Stimulated activated effector memory CD8-positive, alpha-beta T cell treated with anti-CD3 and anti-CD28 coated beads, Interleukin-12 subunit alpha, Interleukin-12 subunit beta, amount 100 ng/mL, for 72 hours (primary cell): Measurements from ENCODE around the gene IGLL5.
A peak's percentile ranks its signal among the peaks of the same experiment; 100 is the strongest.

Experiments used
- ATAC-seq: fragments of 150-1000 bp; cut with Tn5 transposase; 2 replicates; pipeline ENCODE4 v1.10.0; 2021
- DNase-seq, 2 donors: peaks; one replicate each; pipeline ENCODE4 v3.0.0; 2021 to 2022; ENCODE audit warnings: low spot score in 2 of 2
- H3K27ac Mint-ChIP-seq: one replicate; pipeline ENCODE4 v1.8.0; 2022; ENCODE audit warnings: mild to moderate bottlenecking, mixed read lengths
- H3K36me3 Mint-ChIP-seq: one replicate; pipeline ENCODE4 v1.8.0; 2022; ENCODE audit warnings: mild to moderate bottlenecking, mixed read lengths
- H3K4me1 Mint-ChIP-seq: one replicate; pipeline ENCODE4 v1.8.0; 2022; ENCODE audit warnings: mixed read lengths
- H3K4me3 Mint-ChIP-seq: one replicate; pipeline ENCODE4 v1.8.0; 2022; ENCODE audit warnings: mild to moderate bottlenecking, mixed read lengths
- H3K9me3 Mint-ChIP-seq: one replicate; pipeline ENCODE4 v1.8.0; 2022; ENCODE audit warnings: mixed read lengths

IGLL5 gene

GRCh38 chr22:22855617-22856308 lies 31.9 kb upstream of the IGLL5 start:
- peaks cover 24% of the 10 kb centered on the region for H3K4me1 Mint-ChIP-seq
- peak overlapping the region; percentile 79 for H3K27ac Mint-ChIP-seq
- no peaks in the 10 kb centered on the region for H3K9me3 Mint-ChIP-seq
- DNase-seq (peak in 1 of 2 donors; percentile 37), ATAC-seq (peak; percentile 90)
- no peaks in the 10 kb centered on the region for H3K36me3 Mint-ChIP-seq
- no peak overlapping the region for H3K4me3 Mint-ChIP-seq

- no peaks in the 10 kb centered on the region for H3K36me3 Mint-ChIP-seq
- no peak for ATAC-seq
- no peak overlapping the region for H3K27ac Mint-ChIP-seq
- peaks cover 28% of the 10 kb centered on the region for H3K4me1 Mint-ChIP-seq
- DNase-seq, result no peak
- H3K9me3 Mint-ChIP-seq, result no peaks in the 10 kb centered on the region
- H3K4me3 Mint-ChIP-seq, result no peak overlapping the region
Observed at GRCh38 chr22:22856364-22856763, 31.3 kb upstream of the IGLL5 start.

GRCh38 chr22:22856885-22857606 lies 30.6 kb upstream of the IGLL5 start:
- DNase-seq (no peak), ATAC-seq (no peak)
- Mint-ChIP-seq H3K4me1 (peaks cover 29% of the 10 kb centered on the region), H3K4me3 (no peak overlapping the region), H3K9me3 (no peaks in the 10 kb centered on the region), H3K36me3 (no peaks in the 10 kb centered on the region), H3K27ac (no peak overlapping the region)

GRCh38 chr22:22857607-22858558 lies 29.7 kb upstream of the IGLL5 start:
- ATAC-seq (no peak), DNase-seq (no peak)
- Mint-ChIP-seq H3K36me3 (no peaks in the 10 kb centered on the region), H3K27ac (no peak overlapping the region), H3K4me3 (no peak overlapping the region), H3K9me3 (no peaks in the 10 kb centered on the region), H3K4me1 (peaks cover 29% of the 10 kb centered on the region)

GRCh38 chr22:22858559-22858937 lies 29.1 kb upstream of the IGLL5 start:
- Mint-ChIP-seq H3K36me3 (no peaks in the 10 kb centered on the region), H3K27ac (no peak overlapping the region), H3K9me3 (no peaks in the 10 kb centered on the region), H3K4me1 (peaks cover 35% of the 10 kb centered on the region), H3K4me3 (no peak overlapping the region)
- ATAC-seq, result no peak
- no peak for DNase-seq

- no peak for DNase-seq
- no peak for ATAC-seq
- H3K4me3 Mint-ChIP-seq, result no peak overlapping the region
- H3K27ac Mint-ChIP-seq, result peak overlapping the region; percentile 43
- peaks cover 55% of the 10 kb centered on the region for H3K4me1 Mint-ChIP-seq
- peaks cover 6% of the 10 kb centered on the region for H3K36me3 Mint-ChIP-seq
- no peaks in the 10 kb centered on the region for H3K9me3 Mint-ChIP-seq
Observed at GRCh38 chr22:22863001-22863400, 24.6 kb upstream of the IGLL5 start.

GRCh38 chr22:22865311-22866072 lies 22.1 kb upstream of the IGLL5 start:
- Mint-ChIP-seq H3K4me3 (peak overlapping the region; percentile 11), H3K9me3 (no peaks in the 10 kb centered on the region), H3K27ac (peak overlapping the region; percentile 92), H3K4me1 (peaks cover 56% of the 10 kb centered on the region), H3K36me3 (peaks cover 6% of the 10 kb centered on the region)
- DNase-seq (peak in 1 of 2 donors; percentile 52), ATAC-seq (peak; percentile 82)

GRCh38 chr22:22866381-22867111 lies 21.1 kb upstream of the IGLL5 start:
- no peaks in the 10 kb centered on the region for H3K9me3 Mint-ChIP-seq
- H3K36me3 Mint-ChIP-seq, result peaks cover 6% of the 10 kb centered on the region
- ATAC-seq (no peak), DNase-seq (peak in 1 of 2 donors; percentile 38)
- no peak overlapping the region for H3K27ac Mint-ChIP-seq
- H3K4me3 Mint-ChIP-seq, result no peak overlapping the region
- H3K4me1 Mint-ChIP-seq, result peaks cover 57% of the 10 kb centered on the region

GRCh38 chr22:22867996-22868715 lies 19.5 kb upstream of the IGLL5 start:
- peaks cover 55% of the 10 kb centered on the region for H3K4me1 Mint-ChIP-seq
- no peak overlapping the region for H3K4me3 Mint-ChIP-seq
- DNase-seq (peak in 1 of 2 donors; percentile 38), ATAC-seq (no peak)
- peak overlapping the region; percentile 45 for H3K27ac Mint-ChIP-seq
- H3K36me3 Mint-ChIP-seq, result peaks cover 6% of the 10 kb centered on the region
- no peaks in the 10 kb centered on the region for H3K9me3 Mint-ChIP-seq

- ATAC-seq (no peak), DNase-seq (peak in 1 of 2 donors; percentile 43)
- Mint-ChIP-seq H3K9me3 (peaks cover 3% of the 10 kb centered on the region), H3K36me3 (no peaks in the 10 kb centered on the region), H3K27ac (peak overlapping the region; percentile 58), H3K4me3 (no peak overlapping the region), H3K4me1 (peaks cover 29% of the 10 kb centered on the region)
Observed at GRCh38 chr22:22870577-22871404, 16.8 kb upstream of the IGLL5 start.

- H3K36me3 Mint-ChIP-seq, result no peaks in the 10 kb centered on the region
- ATAC-seq, result no peak
- peaks cover 3% of the 10 kb centered on the region for H3K9me3 Mint-ChIP-seq
- no peak overlapping the region for H3K4me3 Mint-ChIP-seq
- DNase-seq, result no peak
- H3K27ac Mint-ChIP-seq, result no peak overlapping the region
- peaks cover 20% of the 10 kb centered on the region for H3K4me1 Mint-ChIP-seq
Observed at GRCh38 chr22:22871536-22872278, 15.9 kb upstream of the IGLL5 start.
